ENCODE data around the gene SBF1.

DNA sequence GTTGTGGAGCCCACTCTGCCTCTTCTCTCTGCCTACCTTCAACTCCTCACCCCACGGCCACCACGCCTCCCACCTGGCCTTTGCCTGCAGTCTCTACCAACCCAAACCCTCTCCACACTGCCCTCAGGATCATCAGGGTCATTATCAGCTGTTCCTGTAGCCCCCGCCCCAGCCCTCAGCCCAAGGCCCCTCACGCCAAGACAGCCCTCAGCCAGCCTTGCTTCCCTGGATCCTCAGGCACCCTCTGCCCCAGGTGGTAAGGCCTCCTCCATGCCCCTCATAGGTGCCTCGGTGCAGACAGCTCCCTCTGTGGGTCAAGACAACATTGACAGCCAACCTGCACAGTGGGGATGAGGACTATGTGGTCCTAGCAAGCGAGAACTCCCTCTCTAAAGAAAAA, 1.7 kb downstream of the SBF1 start:
- TF ChIP-seq, protein P1, sequence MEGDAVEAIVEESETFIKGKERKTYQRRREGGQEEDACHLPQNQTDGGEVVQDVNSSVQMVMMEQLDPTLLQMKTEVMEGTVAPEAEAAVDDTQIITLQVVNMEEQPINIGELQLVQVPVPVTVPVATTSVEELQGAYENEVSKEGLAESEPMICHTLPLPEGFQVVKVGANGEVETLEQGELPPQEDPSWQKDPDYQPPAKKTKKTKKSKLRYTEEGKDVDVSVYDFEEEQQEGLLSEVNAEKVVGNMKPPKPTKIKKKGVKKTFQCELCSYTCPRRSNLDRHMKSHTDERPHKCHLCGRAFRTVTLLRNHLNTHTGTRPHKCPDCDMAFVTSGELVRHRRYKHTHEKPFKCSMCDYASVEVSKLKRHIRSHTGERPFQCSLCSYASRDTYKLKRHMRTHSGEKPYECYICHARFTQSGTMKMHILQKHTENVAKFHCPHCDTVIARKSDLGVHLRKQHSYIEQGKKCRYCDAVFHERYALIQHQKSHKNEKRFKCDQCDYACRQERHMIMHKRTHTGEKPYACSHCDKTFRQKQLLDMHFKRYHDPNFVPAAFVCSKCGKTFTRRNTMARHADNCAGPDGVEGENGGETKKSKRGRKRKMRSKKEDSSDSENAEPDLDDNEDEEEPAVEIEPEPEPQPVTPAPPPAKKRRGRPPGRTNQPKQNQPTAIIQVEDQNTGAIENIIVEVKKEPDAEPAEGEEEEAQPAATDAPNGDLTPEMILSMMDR (IDR thresholded peaks at IDR 0.05; ENCODE audit: low read depth, low read length, missing input control), result peak; percentile 13
- TF ChIP-seq EGR1 (IDR thresholded peaks at IDR 0.05; ENCODE audit: low read depth in 2 of 2), result no peak
- TF ChIP-seq, protein P2, sequence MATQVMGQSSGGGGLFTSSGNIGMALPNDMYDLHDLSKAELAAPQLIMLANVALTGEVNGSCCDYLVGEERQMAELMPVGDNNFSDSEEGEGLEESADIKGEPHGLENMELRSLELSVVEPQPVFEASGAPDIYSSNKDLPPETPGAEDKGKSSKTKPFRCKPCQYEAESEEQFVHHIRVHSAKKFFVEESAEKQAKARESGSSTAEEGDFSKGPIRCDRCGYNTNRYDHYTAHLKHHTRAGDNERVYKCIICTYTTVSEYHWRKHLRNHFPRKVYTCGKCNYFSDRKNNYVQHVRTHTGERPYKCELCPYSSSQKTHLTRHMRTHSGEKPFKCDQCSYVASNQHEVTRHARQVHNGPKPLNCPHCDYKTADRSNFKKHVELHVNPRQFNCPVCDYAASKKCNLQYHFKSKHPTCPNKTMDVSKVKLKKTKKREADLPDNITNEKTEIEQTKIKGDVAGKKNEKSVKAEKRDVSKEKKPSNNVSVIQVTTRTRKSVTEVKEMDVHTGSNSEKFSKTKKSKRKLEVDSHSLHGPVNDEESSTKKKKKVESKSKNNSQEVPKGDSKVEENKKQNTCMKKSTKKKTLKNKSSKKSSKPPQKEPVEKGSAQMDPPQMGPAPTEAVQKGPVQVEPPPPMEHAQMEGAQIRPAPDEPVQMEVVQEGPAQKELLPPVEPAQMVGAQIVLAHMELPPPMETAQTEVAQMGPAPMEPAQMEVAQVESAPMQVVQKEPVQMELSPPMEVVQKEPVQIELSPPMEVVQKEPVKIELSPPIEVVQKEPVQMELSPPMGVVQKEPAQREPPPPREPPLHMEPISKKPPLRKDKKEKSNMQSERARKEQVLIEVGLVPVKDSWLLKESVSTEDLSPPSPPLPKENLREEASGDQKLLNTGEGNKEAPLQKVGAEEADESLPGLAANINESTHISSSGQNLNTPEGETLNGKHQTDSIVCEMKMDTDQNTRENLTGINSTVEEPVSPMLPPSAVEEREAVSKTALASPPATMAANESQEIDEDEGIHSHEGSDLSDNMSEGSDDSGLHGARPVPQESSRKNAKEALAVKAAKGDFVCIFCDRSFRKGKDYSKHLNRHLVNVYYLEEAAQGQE (IDR thresholded peaks at IDR 0.05), result no peak
